ENCODE measurements around the gene UBAC1. TPM values are rescaled to one million over a fixed set of nuclear protein-coding genes. Genes with fewer than 3 reads are reported as not detected.
A peak's percentile ranks its signal among the peaks of the same experiment; 100 is the strongest.

The UBAC1 gene
- total RNA-seq, 1 experiment from 2014 or later = 54.8 TPM

DNA sequence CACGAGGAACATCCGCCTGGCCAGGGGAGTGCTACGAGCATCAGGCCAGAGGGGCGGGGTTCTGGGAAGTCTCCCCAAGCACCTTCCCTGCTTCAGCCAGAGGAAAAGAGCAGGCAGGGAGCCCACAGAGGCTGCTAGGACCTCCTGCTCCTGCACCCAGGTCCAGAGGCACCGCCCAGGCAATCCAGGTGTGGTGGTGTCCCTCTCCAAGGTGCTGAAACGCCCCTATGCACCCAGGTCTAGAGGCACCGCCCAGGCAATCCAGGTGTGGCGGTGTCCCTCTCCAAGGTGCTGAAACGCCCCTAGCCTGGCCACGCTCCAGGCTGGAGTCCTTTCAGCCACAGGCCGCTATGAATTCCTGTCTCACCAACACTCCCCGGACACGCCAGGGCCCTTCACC, 10.7 kb upstream of the UBAC1 start (continued):
- no peak for TF ChIP-seq CTCF (IDR thresholded peaks at IDR 0.05 in 2 of 3, conservative IDR thresholded peaks at IDR 0.05 in 1 of 3; ENCODE audit: borderline replicate concordance in 1 of 3, insufficient read depth in 1 of 3, low read depth in 2 of 3, low read length in 2 of 3)
- TF ChIP-seq ZNF274 (IDR thresholded peaks at IDR 0.05; ENCODE audit: low read depth, low read length) = no peak
- no peak for TF ChIP-seq EGR1 (IDR thresholded peaks at IDR 0.05; ENCODE audit: low read depth)
- peak; percentile 99 for TF ChIP-seq REST (IDR thresholded peaks at IDR 0.05; ENCODE audit: low read depth)
- peak; percentile 96 for TF ChIP-seq CBX3 (IDR thresholded peaks at IDR 0.05; ENCODE audit: low read depth)
- peak; percentile 58 for TF ChIP-seq YY1 (IDR thresholded peaks at IDR 0.05; ENCODE audit: extremely low read depth, insufficient replicate concordance, low read depth, low read length)
- TF ChIP-seq, protein P1, sequence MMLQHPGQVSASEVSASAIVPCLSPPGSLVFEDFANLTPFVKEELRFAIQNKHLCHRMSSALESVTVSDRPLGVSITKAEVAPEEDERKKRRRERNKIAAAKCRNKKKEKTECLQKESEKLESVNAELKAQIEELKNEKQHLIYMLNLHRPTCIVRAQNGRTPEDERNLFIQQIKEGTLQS (IDR thresholded peaks at IDR 0.05) = no peak
- no peak for TF ChIP-seq RAD21 (IDR thresholded peaks at IDR 0.05; ENCODE audit: low read depth)
- no peak for TF ChIP-seq ZBTB33 (IDR thresholded peaks at IDR 0.05; ENCODE audit: extremely low read depth, insufficient replicate concordance, low read length)
- no peak for TF ChIP-seq ELF1 (IDR thresholded peaks at IDR 0.05; ENCODE audit: borderline replicate concordance, low read depth)
